Endodermal cell (in vitro differentiated cells): ENCODE results near the gene MEF2B. TPM values are rescaled to one million over a fixed set of nuclear protein-coding genes. Genes with fewer than 3 reads are reported as not detected.

Experiments used
- DNase-seq: peaks from one replicate; pipeline ENCODE4 v3.0.0-alpha.2; 2017
- H3K27ac ChIP-seq: 2 replicates; pipeline ENCODE4 v1.5.1; 2013; ENCODE audit warnings: mild to moderate bottlenecking, low read depth, low read length, moderate library complexity
- H3K27me3 ChIP-seq: 2 replicates; pipeline ENCODE4 v1.6.1; 2013; ENCODE audit warnings: mild to moderate bottlenecking, low read length, moderate library complexity; ENCODE audit not compliant: insufficient read depth, control insufficient read depth, poor library complexity, severe bottlenecking
- H3K36me3 ChIP-seq: 2 replicates; pipeline ENCODE4 v1.7.0; 2013; ENCODE audit warnings: mild to moderate bottlenecking, low read length, moderate library complexity; ENCODE audit not compliant: control insufficient read depth, insufficient read depth
- H3K4me1 ChIP-seq: one replicate; pipeline ENCODE4 v1.7.0; 2013; ENCODE audit warnings: low read length; ENCODE audit not compliant: control insufficient read depth, insufficient read depth
- H3K4me3 ChIP-seq: 2 replicates; pipeline ENCODE4 v1.5.1; 2013; ENCODE audit warnings: mild to moderate bottlenecking, low read length, moderate library complexity
- H3K9ac ChIP-seq: 2 replicates; pipeline ENCODE4 v1.6.1; 2013; ENCODE audit warnings: mild to moderate bottlenecking, low read length, moderate library complexity; ENCODE audit not compliant: poor library complexity, severe bottlenecking; ENCODE audit errors: extremely low read depth
- H3K9me3 ChIP-seq: 2 replicates; pipeline ENCODE4 v1.6.1; 2013; ENCODE audit warnings: mild to moderate bottlenecking, low read length, moderate library complexity; ENCODE audit not compliant: control insufficient read depth
- H3K27ac Mint-ChIP-seq: 2 replicates; pipeline ENCODE4 v1.8.0; 2020; ENCODE audit warnings: mixed read lengths
- H3K27me3 Mint-ChIP-seq: 2 replicates; pipeline ENCODE4 v1.8.0; 2021; ENCODE audit warnings: mild to moderate bottlenecking, mixed read lengths; ENCODE audit not compliant: insufficient read depth
- H3K36me3 Mint-ChIP-seq: 2 replicates; pipeline ENCODE4 v1.8.0; 2020; ENCODE audit warnings: low read depth, mixed read lengths
- H3K4me1 Mint-ChIP-seq: 2 replicates; pipeline ENCODE4 v1.8.0; 2020; ENCODE audit warnings: mixed read lengths
- H3K4me3 Mint-ChIP-seq: 2 replicates; pipeline ENCODE4 v1.8.0; 2020; ENCODE audit warnings: mild to moderate bottlenecking, moderate library complexity, mixed read lengths
- H3K9me3 Mint-ChIP-seq: 2 replicates; pipeline ENCODE4 v1.8.0; 2020; ENCODE audit warnings: mild to moderate bottlenecking, mixed read lengths
- WGBS, 2 experiments: methylation state at CpG; one replicate each; pipeline versions ENCODE4 v1.1.5 to v1.1.7; 2013; ENCODE audit warnings: missing lambda C conversion rate in 2 of 2, mixed read lengths in 1 of 2; ENCODE audit not compliant: insufficient coverage in 1 of 2, insufficient read length in 1 of 2; 5-methylcytosine and 5-hydroxymethylcytosine counted together
- total RNA-seq, 2 donors: library from RNA; stranded (reverse); fragmentation: NEBNext Ultra II Directional in 1 of 2; extraction: Animal tissue kit (Norgen Biotek cat#: 25700) in 1 of 2; gene quantifications; 2 replicates in 1 of 2; 3 replicates in 1 of 2; pipeline ENCODE4 v1.2.1, GENCODE V29; 2021
- TF ChIP-seq, protein P1 (sequence below): fragments of 200-600 bp; sonication (generic); conservative IDR thresholded peaks from 2 replicates; pipeline ENCODE4 v1.5.0; 2021; ENCODE audit warnings: antibody characterized with exemption, mild to moderate bottlenecking

MEF2B gene
- total RNA-seq, 2 donors from 2014 or later = 1.2 to 1.6 TPM

DNA sequence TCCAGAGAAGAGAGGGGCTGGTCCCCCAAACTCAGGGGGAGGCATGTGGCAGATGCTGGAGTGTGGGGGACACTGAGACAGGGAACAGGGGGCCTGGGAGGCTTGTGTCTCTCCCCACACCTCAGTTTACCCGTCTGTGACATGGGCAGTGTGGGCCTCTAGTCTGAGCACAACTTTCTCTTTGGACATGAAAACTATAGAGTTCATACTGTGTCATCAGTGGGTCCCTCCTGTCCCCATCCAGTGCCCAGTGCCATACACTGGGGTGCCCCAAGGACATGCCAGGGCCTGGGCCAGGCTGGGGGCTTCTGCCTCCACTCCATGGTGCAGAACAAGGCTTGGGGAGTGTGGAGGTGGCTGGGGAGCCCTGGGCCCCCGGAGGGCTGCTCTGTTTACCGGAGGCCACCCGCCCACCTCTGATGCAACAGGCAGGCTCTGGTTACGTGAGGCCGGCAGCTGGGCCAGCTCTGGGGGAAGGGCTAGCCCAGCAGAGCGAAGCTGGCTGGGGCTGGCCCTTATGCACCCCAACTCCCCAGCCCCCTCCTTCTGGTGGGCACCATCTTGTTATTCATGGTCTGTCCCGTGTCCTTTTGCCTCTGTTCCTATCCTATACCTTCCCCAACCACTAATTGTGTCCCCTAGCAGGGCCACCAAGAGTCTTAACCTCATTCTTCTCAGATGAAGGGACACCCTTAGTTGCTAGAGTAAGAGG is 1.9 kb upstream of the MEF2B start:
- TF ChIP-seq, protein P1, sequence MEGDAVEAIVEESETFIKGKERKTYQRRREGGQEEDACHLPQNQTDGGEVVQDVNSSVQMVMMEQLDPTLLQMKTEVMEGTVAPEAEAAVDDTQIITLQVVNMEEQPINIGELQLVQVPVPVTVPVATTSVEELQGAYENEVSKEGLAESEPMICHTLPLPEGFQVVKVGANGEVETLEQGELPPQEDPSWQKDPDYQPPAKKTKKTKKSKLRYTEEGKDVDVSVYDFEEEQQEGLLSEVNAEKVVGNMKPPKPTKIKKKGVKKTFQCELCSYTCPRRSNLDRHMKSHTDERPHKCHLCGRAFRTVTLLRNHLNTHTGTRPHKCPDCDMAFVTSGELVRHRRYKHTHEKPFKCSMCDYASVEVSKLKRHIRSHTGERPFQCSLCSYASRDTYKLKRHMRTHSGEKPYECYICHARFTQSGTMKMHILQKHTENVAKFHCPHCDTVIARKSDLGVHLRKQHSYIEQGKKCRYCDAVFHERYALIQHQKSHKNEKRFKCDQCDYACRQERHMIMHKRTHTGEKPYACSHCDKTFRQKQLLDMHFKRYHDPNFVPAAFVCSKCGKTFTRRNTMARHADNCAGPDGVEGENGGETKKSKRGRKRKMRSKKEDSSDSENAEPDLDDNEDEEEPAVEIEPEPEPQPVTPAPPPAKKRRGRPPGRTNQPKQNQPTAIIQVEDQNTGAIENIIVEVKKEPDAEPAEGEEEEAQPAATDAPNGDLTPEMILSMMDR = no peak
- Mint-ChIP-seq H3K4me3 (no peak overlapping the region), H3K36me3 (peaks cover 5% of the 10 kb centered on the region), H3K27me3 (peaks cover 56% of the 10 kb centered on the region), H3K9me3 (no peaks in the 10 kb centered on the region), H3K4me1 (peaks cover 7% of the 10 kb centered on the region), H3K27ac (no peak overlapping the region)
- Histone ChIP-seq H3K27ac (no peak overlapping the region), H3K36me3 (no peaks in the 10 kb centered on the region), H3K27me3 (peaks cover 30% of the 10 kb centered on the region), H3K4me3 (no peak overlapping the region), H3K9ac (no peak overlapping the region), H3K9me3 (no peaks in the 10 kb centered on the region), H3K4me1 (no peaks in the 10 kb centered on the region)
- WGBS, 2 experiments = 82 to 96% methylated on average over 4 to 8 of the region's 8 CpGs
- no peak for DNase-seq

DNA sequence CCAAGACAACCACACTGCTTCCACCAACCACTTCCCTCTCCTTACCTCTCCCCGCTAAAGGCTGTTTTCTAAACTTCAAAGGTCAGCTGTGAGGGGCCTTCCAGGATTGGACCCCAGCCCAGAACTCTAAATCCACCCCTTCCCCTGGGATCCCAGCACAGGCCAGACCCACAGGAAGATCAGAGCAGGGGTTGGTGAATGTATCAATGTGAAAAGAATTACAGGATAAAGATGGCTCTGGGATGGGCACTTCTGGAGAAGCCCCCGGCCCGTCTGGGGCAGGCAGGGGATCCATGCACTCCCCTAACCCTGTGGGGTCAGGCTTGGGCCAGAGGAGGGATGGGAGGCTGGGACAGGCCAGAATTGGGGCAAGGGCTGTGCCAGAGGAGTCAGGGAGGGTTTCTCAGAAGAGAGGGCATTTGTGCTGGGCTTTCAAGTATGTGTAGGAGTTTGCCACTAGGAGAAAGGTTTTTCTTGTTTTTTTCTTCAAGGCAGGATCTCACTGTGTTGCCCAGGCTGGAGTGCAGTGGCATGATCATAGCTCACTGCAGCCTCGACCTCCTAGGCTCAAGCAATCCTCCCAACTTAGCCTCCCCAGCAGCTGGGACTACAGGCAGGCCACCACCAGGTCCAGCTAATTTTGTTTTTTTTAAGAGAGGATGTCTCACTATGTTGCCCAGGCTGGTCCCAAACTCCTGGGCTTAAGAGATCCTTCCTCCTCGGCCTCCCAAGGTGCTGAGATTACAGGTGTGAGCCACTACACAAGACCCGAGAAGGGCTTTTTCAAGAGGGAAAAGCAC is 1.0 kb upstream of the MEF2B start:
- no peak overlapping the region for H3K4me3 ChIP-seq
- TF ChIP-seq, protein P1 = no peak
- DNase-seq = no peak
- Mint-ChIP-seq H3K27me3 (peaks cover 56% of the 10 kb centered on the region), H3K4me1 (peaks cover 7% of the 10 kb centered on the region), H3K4me3 (peak overlapping the region; percentile 37), H3K27ac (no peak overlapping the region), H3K9me3 (no peaks in the 10 kb centered on the region), H3K36me3 (no peaks in the 10 kb centered on the region)
- H3K4me1 ChIP-seq = no peaks in the 10 kb centered on the region
- no peaks in the 10 kb centered on the region for H3K36me3 ChIP-seq
- 82 to 88% methylated on average over 3 to 6 of the region's 6 CpGs for WGBS, 2 experiments
- H3K27me3 ChIP-seq = peaks cover 30% of the 10 kb centered on the region
- H3K27ac ChIP-seq = no peak overlapping the region
- no peaks in the 10 kb centered on the region for H3K9me3 ChIP-seq
- no peak overlapping the region for H3K9ac ChIP-seq

DNA sequence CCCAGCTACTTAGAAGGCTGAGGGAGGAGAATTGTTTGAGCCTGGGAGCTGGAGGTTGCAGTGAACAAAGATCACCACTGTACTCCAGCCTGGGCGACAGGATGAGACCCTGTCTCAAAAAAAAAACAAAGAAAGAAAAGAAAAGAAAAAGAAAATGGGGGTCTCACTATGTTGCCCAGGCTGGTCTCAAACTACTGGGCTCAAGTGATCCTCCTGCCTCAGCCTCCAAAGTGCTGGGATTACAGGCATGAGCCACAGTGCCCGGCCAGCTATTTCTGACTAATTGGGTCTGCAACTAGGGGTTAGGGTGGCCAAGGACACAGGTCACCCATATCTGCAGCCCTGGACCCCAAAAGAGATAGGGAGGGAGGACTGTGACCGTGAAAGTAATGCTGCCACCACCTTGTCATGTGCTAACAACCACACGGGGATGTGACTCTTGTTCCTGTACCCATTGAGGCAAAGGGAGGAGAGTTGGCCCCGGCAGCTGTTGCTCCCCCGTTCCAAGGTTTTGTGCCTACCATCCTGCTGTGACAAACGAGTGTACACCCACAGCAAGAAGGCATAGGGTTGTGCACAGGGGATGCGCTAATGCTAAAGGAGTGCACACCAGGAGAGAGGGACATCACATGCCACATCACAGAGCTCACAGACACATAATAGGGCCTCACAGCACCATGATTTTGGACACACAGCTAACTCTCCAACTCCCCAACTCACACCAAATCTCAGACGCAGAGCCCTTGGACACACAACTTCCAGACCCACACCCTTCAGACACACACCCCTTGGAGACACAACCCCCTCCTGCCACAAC is 619 bp downstream of the MEF2B start:
- H3K27me3 ChIP-seq = peaks cover 30% of the 10 kb centered on the region
- peaks cover 4% of the 10 kb centered on the region for H3K4me1 Mint-ChIP-seq
- no peak overlapping the region for H3K4me3 ChIP-seq
- H3K4me1 ChIP-seq = no peaks in the 10 kb centered on the region
- no peaks in the 10 kb centered on the region for H3K36me3 Mint-ChIP-seq
- WGBS, 2 experiments = 73 to 89% methylated on average over 2 to 9 of the region's 9 CpGs
- no peaks in the 10 kb centered on the region for H3K9me3 Mint-ChIP-seq
- peaks cover 63% of the 10 kb centered on the region for H3K27me3 Mint-ChIP-seq
- H3K27ac Mint-ChIP-seq = no peak overlapping the region
- no peak for DNase-seq
- TF ChIP-seq, protein P1 = no peak
- H3K4me3 Mint-ChIP-seq = peak overlapping the region; percentile 37
- H3K9me3 ChIP-seq = no peaks in the 10 kb centered on the region
- H3K27ac ChIP-seq = no peak overlapping the region
- no peaks in the 10 kb centered on the region for H3K36me3 ChIP-seq
- H3K9ac ChIP-seq = no peak overlapping the region
